ENCODE data around the gene TRMT5.

GRCh38 chr14:60946773-60947172, 34.1 kb downstream of the TRMT5 start:
- TF ChIP-seq YY1 (IDR thresholded peaks at IDR 0.05; ENCODE audit: extremely low read depth, insufficient replicate concordance, low read depth, low read length) (no peak), REST (IDR thresholded peaks at IDR 0.05; ENCODE audit: low read depth) (no peak), CTCF (IDR thresholded peaks at IDR 0.05 in 2 of 3, conservative IDR thresholded peaks at IDR 0.05 in 1 of 3; ENCODE audit: borderline replicate concordance in 1 of 3, insufficient read depth in 1 of 3, low read depth in 2 of 3, low read length in 2 of 3) (no peak), FOSL1 (IDR thresholded peaks at IDR 0.05; ENCODE audit: low read depth) (no peak), ELF1 (IDR thresholded peaks at IDR 0.05; ENCODE audit: borderline replicate concordance, low read depth) (no peak), EZH2 (IDR thresholded peaks at IDR 0.05) (no peak), POLR2A (IDR thresholded peaks at IDR 0.05; ENCODE audit: borderline replicate concordance, extremely low read depth, insufficient read depth, insufficient read length) (no peak), POLR2AphosphoS5 (IDR thresholded peaks at IDR 0.05; ENCODE audit: low read depth, low read length) (no peak), JUND (IDR thresholded peaks at IDR 0.05) (no peak)
